MM.1S (cell line): Measurements from ENCODE around the gene EP400.

Experiments used
- DNase-seq: peaks from one replicate; pipeline ENCODE4 v3.0.0-alpha.2; 2015
- H2AFZ ChIP-seq: fragments of 300-600 bp; sonication (generic); 2 replicates; pipeline ENCODE4 v1.6.0; 2016; ENCODE audit warnings: antibody characterized with exemption, low read length
- H3F3A ChIP-seq: fragments of 300-600 bp; sonication (generic); 2 replicates; pipeline ENCODE4 v1.6.1; 2016; ENCODE audit warnings: mild to moderate bottlenecking, antibody characterized with exemption, low read length, moderate library complexity, mixed read lengths; ENCODE audit not compliant: insufficient read depth
- H3K27ac ChIP-seq: fragments of 300-600 bp; sonication (generic); 2 replicates; pipeline ENCODE4 v1.5.1; 2016; ENCODE audit warnings: mild to moderate bottlenecking, low read length
- H3K27me3 ChIP-seq: fragments of 300-600 bp; sonication (generic); replicated peaks from 2 replicates; pipeline ENCODE4 v1.6.0; 2016; ENCODE audit warnings: low read length; ENCODE audit not compliant: insufficient read depth
- H3K36me3 ChIP-seq: fragments of 300-600 bp; sonication (generic); replicated peaks from 2 replicates; pipeline ENCODE4 v1.6.1; 2016; ENCODE audit warnings: mild to moderate bottlenecking, low read length, mixed read lengths; ENCODE audit not compliant: insufficient read depth
- H3K4me1 ChIP-seq: fragments of 300-600 bp; sonication (generic); 2 replicates; pipeline ENCODE4 v1.6.1; 2016; ENCODE audit warnings: low read length, mixed read lengths
- H3K4me2 ChIP-seq: fragments of 300-600 bp; sonication (generic); 2 replicates; pipeline ENCODE4 v1.6.0; 2016; ENCODE audit warnings: low read depth, low read length
- H3K4me3 ChIP-seq: fragments of 300-600 bp; sonication (generic); 2 replicates; pipeline ENCODE4 v1.5.1; 2016; ENCODE audit warnings: low read length, mixed read lengths
- H3K79me2 ChIP-seq: fragments of 300-600 bp; sonication (generic); 2 replicates; pipeline ENCODE4 v1.6.1; 2016; ENCODE audit warnings: mixed run types, low read length, mixed read lengths
- H3K9ac ChIP-seq: fragments of 300-600 bp; sonication (generic); 2 replicates; pipeline ENCODE4 v1.6.1; 2016; ENCODE audit warnings: low read length, mixed read lengths
- H3K9me2 ChIP-seq: fragments of 300-600 bp; sonication (generic); replicated peaks from 2 replicates; pipeline ENCODE4 v1.6.1; 2016; ENCODE audit warnings: mild to moderate bottlenecking, low read length, mixed read lengths; ENCODE audit not compliant: insufficient read depth
- H3K9me3 ChIP-seq: fragments of 300-600 bp; sonication (generic); replicated peaks from 2 replicates; pipeline ENCODE4 v1.6.1; 2016; ENCODE audit warnings: mild to moderate bottlenecking, low read length, mixed read lengths; ENCODE audit not compliant: insufficient read depth
- H4K20me1 ChIP-seq: fragments of 300-600 bp; sonication (generic); 2 replicates; pipeline ENCODE4 v1.6.1; 2016; ENCODE audit warnings: mild to moderate bottlenecking, low read length, moderate library complexity, mixed read lengths; ENCODE audit not compliant: insufficient read depth
- EZH2 ChIP-seq: fragments of 300-600 bp; sonication (generic); optimal IDR thresholded peaks from 2 replicates; pipeline ENCODE3; 2017; ENCODE audit warnings: low read depth, mild to moderate bottlenecking, antibody characterized with exemption, low read length, mixed read lengths
- EZH2phosphoT487 ChIP-seq: fragments of 300-600 bp; sonication (generic); IDR thresholded peaks from 2 replicates; pipeline ENCODE4 v1.6.1; 2018; ENCODE audit warnings: antibody characterized with exemption, low read length
- TF ChIP-seq, protein P1 (sequence below): fragments of 300-600 bp; sonication (generic); IDR thresholded peaks from 2 replicates; pipeline ENCODE4 v1.5.1; 2016; ENCODE audit warnings: antibody characterized with exemption, low read length, mixed read lengths

Gene EP400

DNA sequence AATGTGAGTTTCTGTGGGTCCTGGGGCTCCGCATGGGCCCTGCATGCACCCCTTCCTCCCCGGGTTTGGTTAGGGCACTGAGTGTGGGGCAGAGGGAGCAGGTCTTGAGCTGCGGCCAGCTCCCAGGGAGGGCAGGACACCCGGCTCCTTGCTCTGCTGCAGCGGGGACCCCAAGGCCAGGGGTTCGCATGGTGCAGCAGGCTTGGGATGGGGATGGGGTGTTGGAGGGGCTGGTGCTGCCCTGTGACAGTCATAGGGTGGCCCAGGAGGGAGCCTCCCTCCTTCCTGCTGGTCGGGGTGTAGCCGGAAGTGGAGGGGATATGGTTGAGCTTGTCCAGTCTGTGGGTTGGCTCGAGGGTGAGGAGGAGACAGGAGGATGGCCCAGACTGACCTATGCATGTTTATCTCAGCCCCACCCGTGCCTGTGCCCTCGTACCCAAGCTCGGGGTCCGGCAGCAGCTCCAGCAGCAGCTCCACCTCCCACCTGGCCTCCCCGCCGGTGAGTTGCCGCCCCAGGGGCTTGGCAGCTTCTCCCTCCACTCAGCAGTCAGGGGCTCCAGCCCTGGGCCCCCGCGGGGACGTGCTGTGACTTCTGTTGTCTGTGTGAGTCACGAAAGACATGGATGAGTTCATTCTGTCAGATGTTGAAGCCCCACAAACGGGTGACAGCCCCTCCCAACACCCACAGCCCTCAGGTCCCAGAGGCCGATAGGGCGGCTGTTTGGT lies 39.3 kb upstream of the EP400 start:
- Histone ChIP-seq H3K27ac (no peak overlapping the region), H3K9me3 (no peaks in the 10 kb centered on the region), H3K27me3 (no peaks in the 10 kb centered on the region), H3K4me1 (no peaks in the 10 kb centered on the region), H2AFZ (no peak overlapping the region), H3K4me3 (no peak overlapping the region), H3K9ac (no peak overlapping the region), H3F3A (no peaks in the 10 kb centered on the region), H3K36me3 (no peaks in the 10 kb centered on the region), H4K20me1 (no peaks in the 10 kb centered on the region), H3K9me2 (no peaks in the 10 kb centered on the region), H3K4me2 (no peak overlapping the region), H3K79me2 (no peaks in the 10 kb centered on the region)
- no peak for DNase-seq
- TF ChIP-seq EZH2phosphoT487, result no peak
- TF ChIP-seq, protein P1, sequence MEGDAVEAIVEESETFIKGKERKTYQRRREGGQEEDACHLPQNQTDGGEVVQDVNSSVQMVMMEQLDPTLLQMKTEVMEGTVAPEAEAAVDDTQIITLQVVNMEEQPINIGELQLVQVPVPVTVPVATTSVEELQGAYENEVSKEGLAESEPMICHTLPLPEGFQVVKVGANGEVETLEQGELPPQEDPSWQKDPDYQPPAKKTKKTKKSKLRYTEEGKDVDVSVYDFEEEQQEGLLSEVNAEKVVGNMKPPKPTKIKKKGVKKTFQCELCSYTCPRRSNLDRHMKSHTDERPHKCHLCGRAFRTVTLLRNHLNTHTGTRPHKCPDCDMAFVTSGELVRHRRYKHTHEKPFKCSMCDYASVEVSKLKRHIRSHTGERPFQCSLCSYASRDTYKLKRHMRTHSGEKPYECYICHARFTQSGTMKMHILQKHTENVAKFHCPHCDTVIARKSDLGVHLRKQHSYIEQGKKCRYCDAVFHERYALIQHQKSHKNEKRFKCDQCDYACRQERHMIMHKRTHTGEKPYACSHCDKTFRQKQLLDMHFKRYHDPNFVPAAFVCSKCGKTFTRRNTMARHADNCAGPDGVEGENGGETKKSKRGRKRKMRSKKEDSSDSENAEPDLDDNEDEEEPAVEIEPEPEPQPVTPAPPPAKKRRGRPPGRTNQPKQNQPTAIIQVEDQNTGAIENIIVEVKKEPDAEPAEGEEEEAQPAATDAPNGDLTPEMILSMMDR, result no peak
- no peak for TF ChIP-seq EZH2

DNA sequence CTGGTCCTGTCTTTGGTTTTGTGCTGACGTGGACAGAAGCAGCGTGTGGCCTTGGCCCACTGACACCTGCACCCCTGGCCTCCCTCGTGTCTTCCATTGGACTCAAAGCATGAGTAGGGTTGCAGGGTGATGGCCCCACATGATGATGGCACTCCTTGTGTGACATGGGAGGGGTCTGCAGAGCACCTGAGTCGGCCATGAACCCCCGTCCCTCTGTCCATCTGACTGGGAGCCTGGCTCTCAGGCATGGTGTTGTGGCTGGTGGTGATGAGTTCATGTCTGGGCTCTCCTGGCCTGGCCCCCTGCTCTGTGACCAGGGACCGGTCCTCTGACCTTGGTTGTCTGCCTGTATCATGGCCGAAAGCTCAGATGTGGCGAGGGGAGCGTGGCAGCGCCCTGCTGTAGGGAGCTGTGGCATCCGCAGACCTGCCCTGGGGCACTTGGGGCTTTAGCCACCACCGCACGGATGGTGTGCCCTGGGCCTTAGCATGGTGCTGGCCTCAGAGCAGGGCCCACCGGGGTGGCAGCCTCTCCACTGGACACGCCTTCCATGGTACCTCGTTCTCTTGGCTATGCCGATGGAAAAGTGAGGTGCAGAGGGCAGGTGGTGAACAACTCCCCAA lies 38.6 kb upstream of the EP400 start:
- Histone ChIP-seq H4K20me1 (no peaks in the 10 kb centered on the region), H3K27ac (no peak overlapping the region), H3K4me2 (no peak overlapping the region), H3K79me2 (no peaks in the 10 kb centered on the region), H3K9me3 (no peaks in the 10 kb centered on the region), H2AFZ (no peak overlapping the region), H3K36me3 (no peaks in the 10 kb centered on the region), H3K27me3 (no peaks in the 10 kb centered on the region), H3K4me3 (no peak overlapping the region), H3K9me2 (no peaks in the 10 kb centered on the region), H3K4me1 (no peaks in the 10 kb centered on the region), H3F3A (no peaks in the 10 kb centered on the region), H3K9ac (no peak overlapping the region)
- TF ChIP-seq EZH2phosphoT487 (no peak), EZH2 (no peak)
- TF ChIP-seq, protein P1, result no peak
- DNase-seq, result no peak

DNA sequence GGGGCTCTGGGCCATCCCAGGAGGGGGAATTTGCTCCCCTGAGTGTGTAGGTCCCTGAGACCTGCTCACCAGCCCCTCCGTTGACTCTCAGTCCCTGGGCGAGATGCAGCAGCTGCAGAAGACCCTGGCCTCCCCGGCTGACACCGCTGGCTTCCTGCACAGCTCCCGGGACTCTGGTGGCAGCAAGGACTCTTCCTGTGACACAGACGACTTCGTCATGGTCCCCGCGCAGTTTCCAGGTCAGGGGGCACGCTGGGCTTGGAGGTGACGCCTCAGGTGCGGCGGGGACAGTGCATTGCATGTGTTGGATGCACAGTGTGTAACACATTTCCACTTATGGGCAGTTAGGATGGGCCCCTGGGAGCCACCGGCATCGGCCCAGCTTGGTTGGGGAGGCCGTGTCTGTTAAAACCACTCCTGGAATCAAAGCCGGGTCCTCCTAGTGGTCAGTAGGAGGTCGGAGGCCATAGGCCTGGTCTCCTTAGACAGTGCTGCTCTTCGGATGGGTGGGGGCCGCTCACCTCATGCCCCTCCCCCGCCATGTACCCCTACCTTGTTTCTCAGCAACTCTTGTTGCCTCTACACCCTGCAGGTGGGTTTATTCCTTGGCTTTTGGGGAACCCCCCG lies 37.8 kb upstream of the EP400 start:
- Histone ChIP-seq H3K79me2 (no peaks in the 10 kb centered on the region), H3K9ac (no peak overlapping the region), H3K27ac (no peak overlapping the region), H3K4me1 (no peaks in the 10 kb centered on the region), H3K36me3 (no peaks in the 10 kb centered on the region), H3K9me2 (no peaks in the 10 kb centered on the region), H3F3A (no peaks in the 10 kb centered on the region), H3K4me2 (no peak overlapping the region), H4K20me1 (no peaks in the 10 kb centered on the region), H3K9me3 (no peaks in the 10 kb centered on the region), H3K4me3 (no peak overlapping the region), H2AFZ (no peak overlapping the region), H3K27me3 (no peaks in the 10 kb centered on the region)
- DNase-seq, result no peak
- TF ChIP-seq EZH2phosphoT487 (no peak), EZH2 (no peak)
- TF ChIP-seq, protein P1, result no peak
